HepG2 (cell line): Measurements from ENCODE around the gene MLST8. TPM values are rescaled to one million over a fixed set of nuclear protein-coding genes. Genes with fewer than 3 reads are reported as not detected.

Experiments used
- ARID2 ChIP-seq: sonication (generic); formaldehyde crosslinking; IDR thresholded peaks from 2 replicates; pipeline ENCODE4 v1.8.1; 2022; ENCODE audit warnings: mild to moderate bottlenecking, missing genetic modification reagents, borderline replicate concordance
- ELF1 ChIP-seq: sonication (generic); formaldehyde crosslinking; IDR thresholded peaks from 2 replicates; pipeline ENCODE4 v1.4.0; 2020; ENCODE audit warnings: missing genetic modification reagents
- FOSL1 ChIP-seq: sonication (generic); formaldehyde crosslinking; IDR thresholded peaks from 2 replicates; pipeline ENCODE4 v1.9.0; 2021; ENCODE audit warnings: missing genetic modification reagents, borderline replicate concordance
- HDAC2 ChIP-seq: sonication (generic); formaldehyde crosslinking; IDR thresholded peaks from 2 replicates; pipeline ENCODE4 v1.4.0; 2020; ENCODE audit warnings: missing genetic modification reagents
- HHEX ChIP-seq: IDR thresholded peaks from 2 replicates; pipeline ENCODE4 v1.6.1; 2016; ENCODE audit warnings: control low read depth
- MAZ ChIP-seq, 2 experiments: sonication (generic) in 1 of 2; formaldehyde crosslinking in 1 of 2; IDR thresholded peaks; 2 replicates each; pipeline versions ENCODE4 v1.5.0 to v1.6.1; 2012 to 2020; ENCODE audit warnings: low read depth in 2 of 2, mild to moderate bottlenecking in 2 of 2, borderline replicate concordance in 1 of 2, improper control_type of control experiment in 1 of 2, low read length in 1 of 2, missing genetic modification reagents in 1 of 2, moderate library complexity in 1 of 2
- MBD4 ChIP-seq: IDR thresholded peaks from 2 replicates; pipeline ENCODE4 v1.6.1; 2012; ENCODE audit warnings: low read length, inconsistent platforms, borderline replicate concordance
- RNF2 ChIP-seq: fragments of 450-650 bp; conservative IDR thresholded peaks from 2 replicates; pipeline ENCODE4 v1.6.1; 2016; ENCODE audit warnings: low read depth
- SRSF1 ChIP-seq: fragments of 200-400 bp; formaldehyde crosslinking; optimal IDR thresholded peaks from 2 replicates; pipeline ENCODE3; 2017; ENCODE audit warnings: mild to moderate bottlenecking, low read depth, low read length, moderate library complexity
- ZNF335 ChIP-seq: sonication (generic); formaldehyde crosslinking; IDR thresholded peaks from 2 replicates; pipeline ENCODE4 v1.4.0; 2020; ENCODE audit warnings: missing genetic modification reagents
- ZNF451 ChIP-seq: sonication (generic); formaldehyde crosslinking; IDR thresholded peaks from 2 replicates; pipeline ENCODE4 v1.5.0; 2020; ENCODE audit warnings: mild to moderate bottlenecking, missing genetic modification reagents
- ZNF501 ChIP-seq: sonication (generic); formaldehyde crosslinking; IDR thresholded peaks from 2 replicates; pipeline ENCODE4 v1.5.1; 2020; ENCODE audit warnings: mild to moderate bottlenecking, moderate library complexity, missing genetic modification reagents
- ZNF781 ChIP-seq: sonication (generic); formaldehyde crosslinking; IDR thresholded peaks from 2 replicates; pipeline ENCODE4 v1.5.1; 2020; ENCODE audit warnings: borderline replicate concordance, mild to moderate bottlenecking, missing genetic modification reagents; ENCODE audit errors: not compliant biosample characterization
- polyA plus RNA-seq, 8 experiments: library from polyadenylated mRNA; depleted of rRNA in 3 of 8; stranded (reverse) in 7 of 8; unstranded in 1 of 8; fragments of >200 nt; fragmentation: Illumina TruSeq in 4 of 8; extraction: Trizol in 4 of 8; gene quantifications; 2 replicates each; pipeline versions ENCODE4 v1.2.1 to v1.2.3, GENCODE V29; 2011 to 2016; ENCODE audit warnings: low read depth in 4 of 8, missing spikeins in 1 of 8, mixed read lengths in 1 of 8; ENCODE audit not compliant: insufficient read depth in 1 of 8
- total RNA-seq, 5 experiments: library from RNA; depleted of rRNA; stranded (reverse); fragments of >200 nt; fragmentation: Illumina TruSeq; extraction: Trizol; gene quantifications; 2 replicates each; pipeline ENCODE4 v1.2.3, GENCODE V29; 2016; ENCODE audit warnings: low read depth in 1 of 5
- TF ChIP-seq, protein P1 (sequence below): sonication (generic); formaldehyde crosslinking; IDR thresholded peaks from 2 replicates; pipeline ENCODE4 v1.4.0; 2020; ENCODE audit warnings: mild to moderate bottlenecking, missing genetic modification reagents
- TF ChIP-seq, protein P2 (sequence below): sonication (generic); formaldehyde crosslinking; IDR thresholded peaks from 2 replicates; pipeline ENCODE4 v1.8.0; 2023; ENCODE audit warnings: mild to moderate bottlenecking, missing genetic modification reagents
- TF ChIP-seq, protein P3 (sequence below): sonication (generic); formaldehyde crosslinking; IDR thresholded peaks from 2 replicates; pipeline ENCODE4 v1.4.0; 2020; ENCODE audit warnings: low read depth, missing genetic modification reagents
- TF ChIP-seq, protein P4 (sequence below): sonication (generic); formaldehyde crosslinking; IDR thresholded peaks from 2 replicates; pipeline ENCODE4 v1.4.0; 2020; ENCODE audit warnings: missing genetic modification reagents
- TF ChIP-seq, protein P5 (sequence below): sonication (generic); formaldehyde crosslinking; IDR thresholded peaks from 2 replicates; pipeline ENCODE4 v1.4.0; 2020; ENCODE audit warnings: mild to moderate bottlenecking, missing genetic modification reagents
- TF ChIP-seq, protein P6 (sequence below): sonication (generic); formaldehyde crosslinking; IDR thresholded peaks from 2 replicates; pipeline ENCODE4 v1.5.0; 2020; ENCODE audit warnings: mild to moderate bottlenecking, missing genetic modification reagents

Gene MLST8
- total and polyA plus RNA-seq, 2 of the 13 experiments (the other 11 are each of a cell fraction or from before 2014, with no cell fraction given) = 30.8 to 72.7 TPM

DNA sequence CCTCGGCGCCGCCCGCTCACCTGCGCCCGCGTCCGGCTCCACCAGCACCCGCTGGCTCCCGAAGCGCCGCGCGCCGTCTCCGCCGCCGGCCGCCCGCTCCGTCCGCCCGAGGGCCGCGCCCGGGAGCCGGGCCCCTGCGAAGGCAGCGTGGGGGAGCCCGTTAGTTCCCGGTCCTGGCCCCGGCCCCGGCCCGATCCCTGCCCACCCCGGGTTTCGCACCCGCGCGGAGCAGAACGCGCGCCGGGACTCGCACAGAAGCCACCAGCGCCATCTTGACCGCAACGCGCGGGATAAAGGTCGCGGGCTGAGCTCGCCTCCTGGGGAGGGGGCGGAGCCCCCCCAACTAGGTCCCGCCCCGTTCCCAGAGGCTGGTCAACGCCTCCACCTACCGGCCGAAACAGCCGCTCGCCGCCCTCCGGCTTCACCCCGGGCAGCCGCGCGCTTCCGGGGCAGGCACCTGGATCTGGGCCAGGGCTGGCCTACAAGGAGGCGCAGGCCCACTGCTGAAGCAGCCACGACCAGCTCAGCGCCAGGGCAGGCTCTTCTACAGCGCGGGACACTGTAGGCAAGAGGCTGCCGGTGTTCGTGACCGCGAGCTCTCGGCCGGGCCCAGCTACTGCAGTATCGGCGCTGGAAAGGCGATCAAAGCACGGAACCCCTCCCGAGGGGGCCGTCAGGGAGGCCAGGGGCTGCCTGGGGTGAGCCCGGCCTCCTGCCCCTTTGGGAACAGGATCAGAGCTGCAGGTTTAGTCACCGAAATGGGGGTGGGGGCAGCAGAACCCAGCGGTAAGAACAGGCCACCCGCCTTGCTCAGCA lies 46.2 kb downstream of the MLST8 start, which contains the start of gene ECI1 (continued):
- TF ChIP-seq MAZ (IDR thresholded peaks at IDR 0.05; ENCODE audit: borderline replicate concordance, low read depth, low read length) (peak; percentile 93), MAZ (CRISPR knock-in tag; IDR thresholded peaks at IDR 0.05; ENCODE audit: low read depth) (peak; percentile 98), ZNF335 (CRISPR knock-in tag) (no peak; the same call in 1 of the 2 replicates), SRSF1 (peak; percentile 98), HDAC2 (peak; percentile 80), RNF2 (0 out of 2 replicates have a peak, but pooled peaks have one; percentile 23), HHEX (peak; percentile 24; the same call in 1 of the 2 replicates), MBD4 (no peak), ELF1 (CRISPR knock-in tag) (peak; percentile 98), ARID2 (CRISPR knock-in tag) (0 out of 2 replicates have a peak, but pooled peaks have one; percentile 32), ZNF451 (CRISPR knock-in tag) (peak; percentile 79; the same call in 1 of the 2 replicates), ZNF781 (CRISPR knock-in tag) (peak; percentile 85), FOSL1 (CRISPR knock-in tag) (no peak), ZNF501 (CRISPR knock-in tag) (peak; percentile 89)
- TF ChIP-seq, protein P1, sequence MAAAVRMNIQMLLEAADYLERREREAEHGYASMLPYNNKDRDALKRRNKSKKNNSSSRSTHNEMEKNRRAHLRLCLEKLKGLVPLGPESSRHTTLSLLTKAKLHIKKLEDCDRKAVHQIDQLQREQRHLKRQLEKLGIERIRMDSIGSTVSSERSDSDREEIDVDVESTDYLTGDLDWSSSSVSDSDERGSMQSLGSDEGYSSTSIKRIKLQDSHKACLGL (CRISPR knock-in tag) = peak; percentile 76
- TF ChIP-seq, protein P2, sequence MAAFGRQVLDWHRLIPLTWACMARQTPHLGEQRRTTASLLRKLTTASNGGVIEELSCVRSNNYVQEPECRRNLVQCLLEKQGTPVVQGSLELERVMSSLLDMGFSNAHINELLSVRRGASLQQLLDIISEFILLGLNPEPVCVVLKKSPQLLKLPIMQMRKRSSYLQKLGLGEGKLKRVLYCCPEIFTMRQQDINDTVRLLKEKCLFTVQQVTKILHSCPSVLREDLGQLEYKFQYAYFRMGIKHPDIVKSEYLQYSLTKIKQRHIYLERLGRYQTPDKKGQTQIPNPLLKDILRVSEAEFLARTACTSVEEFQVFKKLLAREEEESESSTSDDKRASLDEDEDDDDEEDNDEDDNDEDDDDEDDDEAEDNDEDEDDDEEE (CRISPR knock-in tag) = peak; percentile 93
- TF ChIP-seq, protein P3, sequence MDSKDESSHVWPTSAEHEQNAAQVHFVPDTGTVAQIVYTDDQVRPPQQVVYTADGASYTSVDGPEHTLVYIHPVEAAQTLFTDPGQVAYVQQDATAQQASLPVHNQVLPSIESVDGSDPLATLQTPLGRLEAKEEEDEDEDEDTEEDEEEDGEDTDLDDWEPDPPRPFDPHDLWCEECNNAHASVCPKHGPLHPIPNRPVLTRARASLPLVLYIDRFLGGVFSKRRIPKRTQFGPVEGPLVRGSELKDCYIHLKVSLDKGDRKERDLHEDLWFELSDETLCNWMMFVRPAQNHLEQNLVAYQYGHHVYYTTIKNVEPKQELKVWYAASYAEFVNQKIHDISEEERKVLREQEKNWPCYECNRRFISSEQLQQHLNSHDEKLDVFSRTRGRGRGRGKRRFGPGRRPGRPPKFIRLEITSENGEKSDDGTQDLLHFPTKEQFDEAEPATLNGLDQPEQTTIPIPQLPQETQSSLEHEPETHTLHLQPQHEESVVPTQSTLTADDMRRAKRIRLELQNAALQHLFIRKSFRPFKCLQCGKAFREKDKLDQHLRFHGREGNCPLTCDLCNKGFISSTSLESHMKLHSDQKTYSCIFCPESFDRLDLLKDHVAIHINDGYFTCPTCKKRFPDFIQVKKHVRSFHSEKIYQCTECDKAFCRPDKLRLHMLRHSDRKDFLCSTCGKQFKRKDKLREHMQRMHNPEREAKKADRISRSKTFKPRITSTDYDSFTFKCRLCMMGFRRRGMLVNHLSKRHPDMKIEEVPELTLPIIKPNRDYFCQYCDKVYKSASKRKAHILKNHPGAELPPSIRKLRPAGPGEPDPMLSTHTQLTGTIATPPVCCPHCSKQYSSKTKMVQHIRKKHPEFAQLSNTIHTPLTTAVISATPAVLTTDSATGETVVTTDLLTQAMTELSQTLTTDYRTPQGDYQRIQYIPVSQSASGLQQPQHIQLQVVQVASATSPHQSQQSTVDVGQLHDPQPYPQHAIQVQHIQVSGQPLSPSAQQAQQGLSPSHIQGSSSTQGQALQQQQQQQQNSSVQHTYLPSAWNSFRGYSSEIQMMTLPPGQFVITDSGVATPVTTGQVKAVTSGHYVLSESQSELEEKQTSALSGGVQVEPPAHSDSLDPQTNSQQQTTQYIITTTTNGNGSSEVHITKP (CRISPR knock-in tag) = peak; percentile 87
- TF ChIP-seq, protein P4, sequence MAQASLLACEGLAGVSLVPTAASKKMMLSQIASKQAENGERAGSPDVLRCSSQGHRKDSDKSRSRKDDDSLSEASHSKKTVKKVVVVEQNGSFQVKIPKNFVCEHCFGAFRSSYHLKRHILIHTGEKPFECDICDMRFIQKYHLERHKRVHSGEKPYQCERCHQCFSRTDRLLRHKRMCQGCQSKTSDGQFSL (CRISPR knock-in tag) = peak; percentile 56; the same call in 1 of the 2 replicates
- TF ChIP-seq, protein P5, sequence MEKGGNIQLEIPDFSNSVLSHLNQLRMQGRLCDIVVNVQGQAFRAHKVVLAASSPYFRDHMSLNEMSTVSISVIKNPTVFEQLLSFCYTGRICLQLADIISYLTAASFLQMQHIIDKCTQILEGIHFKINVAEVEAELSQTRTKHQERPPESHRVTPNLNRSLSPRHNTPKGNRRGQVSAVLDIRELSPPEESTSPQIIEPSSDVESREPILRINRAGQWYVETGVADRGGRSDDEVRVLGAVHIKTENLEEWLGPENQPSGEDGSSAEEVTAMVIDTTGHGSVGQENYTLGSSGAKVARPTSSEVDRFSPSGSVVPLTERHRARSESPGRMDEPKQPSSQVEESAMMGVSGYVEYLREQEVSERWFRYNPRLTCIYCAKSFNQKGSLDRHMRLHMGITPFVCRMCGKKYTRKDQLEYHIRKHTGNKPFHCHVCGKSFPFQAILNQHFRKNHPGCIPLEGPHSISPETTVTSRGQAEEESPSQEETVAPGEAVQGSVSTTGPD = 0 out of 2 replicates have a peak, but pooled peaks have one; percentile 30
- TF ChIP-seq, protein P6, sequence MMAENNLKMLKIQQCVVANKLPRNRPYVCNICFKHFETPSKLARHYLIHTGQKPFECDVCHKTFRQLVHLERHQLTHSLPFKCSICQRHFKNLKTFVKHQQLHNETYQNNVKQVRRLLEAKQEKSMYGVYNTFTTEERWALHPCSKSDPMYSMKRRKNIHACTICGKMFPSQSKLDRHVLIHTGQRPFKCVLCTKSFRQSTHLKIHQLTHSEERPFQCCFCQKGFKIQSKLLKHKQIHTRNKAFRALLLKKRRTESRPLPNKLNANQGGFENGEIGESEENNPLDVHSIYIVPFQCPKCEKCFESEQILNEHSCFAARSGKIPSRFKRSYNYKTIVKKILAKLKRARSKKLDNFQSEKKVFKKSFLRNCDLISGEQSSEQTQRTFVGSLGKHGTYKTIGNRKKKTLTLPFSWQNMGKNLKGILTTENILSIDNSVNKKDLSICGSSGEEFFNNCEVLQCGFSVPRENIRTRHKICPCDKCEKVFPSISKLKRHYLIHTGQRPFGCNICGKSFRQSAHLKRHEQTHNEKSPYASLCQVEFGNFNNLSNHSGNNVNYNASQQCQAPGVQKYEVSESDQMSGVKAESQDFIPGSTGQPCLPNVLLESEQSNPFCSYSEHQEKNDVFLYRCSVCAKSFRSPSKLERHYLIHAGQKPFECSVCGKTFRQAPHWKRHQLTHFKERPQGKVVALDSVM (CRISPR knock-in tag) = peak; percentile 67
